ENCODE measurements around the gene STX8.

STX8 gene

GRCh38 chr17:9224485-9224884 is 351.1 kb downstream of the STX8 start:
- no peak for FAIRE-seq
- no peak for TF ChIP-seq POLR2AphosphoS5 (IDR thresholded peaks at IDR 0.05; ENCODE audit: low read depth, low read length)
- TF ChIP-seq POLR2A (IDR thresholded peaks at IDR 0.05; ENCODE audit: low read depth, low read length), result no peak
- TF ChIP-seq TAF1 (IDR thresholded peaks at IDR 0.05; ENCODE audit: borderline replicate concordance, low read depth, low read length), result no peak
- no peak for DNase-seq (ENCODE audit: insufficient read length)

DNA sequence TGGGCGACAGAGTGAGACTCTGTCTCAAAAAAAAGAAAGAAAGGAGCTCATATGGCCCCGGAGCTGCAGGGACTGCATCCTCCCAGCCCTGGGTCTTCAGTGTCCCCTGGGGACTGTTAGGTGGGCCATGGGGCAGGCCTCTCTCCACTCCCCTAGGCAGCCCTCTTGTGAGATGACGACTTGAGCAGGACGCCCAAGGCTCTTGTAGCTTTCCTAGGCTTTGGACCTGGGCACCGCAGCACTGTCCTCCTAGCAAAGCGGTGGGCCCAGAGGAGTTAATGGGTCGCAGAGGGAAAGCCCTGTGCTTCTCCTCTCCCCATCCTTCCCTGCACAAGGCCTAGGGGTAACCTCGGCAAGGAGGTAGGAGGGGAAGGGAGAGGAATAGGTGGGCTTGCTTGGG is 352.1 kb downstream of the STX8 start:
- TF ChIP-seq TAF1 (IDR thresholded peaks at IDR 0.05; ENCODE audit: borderline replicate concordance, low read depth, low read length) (no peak), POLR2A (IDR thresholded peaks at IDR 0.05; ENCODE audit: low read depth, low read length) (no peak), POLR2AphosphoS5 (IDR thresholded peaks at IDR 0.05; ENCODE audit: low read depth, low read length) (no peak)
- FAIRE-seq (no peak), DNase-seq (ENCODE audit: insufficient read length) (no peak)

DNA sequence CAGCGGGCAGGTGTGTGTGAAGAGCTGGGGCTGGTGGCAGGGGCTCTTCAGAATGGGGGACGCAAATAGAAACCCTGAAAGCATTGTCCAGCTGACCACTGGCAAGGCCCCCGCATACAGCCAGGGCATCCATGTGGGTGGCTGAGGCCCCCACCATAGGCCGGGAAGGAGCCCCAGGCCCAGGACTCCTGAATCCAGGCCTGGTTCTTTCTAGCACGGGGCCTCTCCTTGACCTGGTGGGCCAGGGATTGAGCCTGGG is 353.8 kb downstream of the STX8 start:
- TF ChIP-seq TAF1 (IDR thresholded peaks at IDR 0.05; ENCODE audit: borderline replicate concordance, low read depth, low read length), result no peak
- TF ChIP-seq POLR2A (IDR thresholded peaks at IDR 0.05; ENCODE audit: low read depth, low read length), result no peak
- TF ChIP-seq POLR2AphosphoS5 (IDR thresholded peaks at IDR 0.05; ENCODE audit: low read depth, low read length), result no peak

DNA sequence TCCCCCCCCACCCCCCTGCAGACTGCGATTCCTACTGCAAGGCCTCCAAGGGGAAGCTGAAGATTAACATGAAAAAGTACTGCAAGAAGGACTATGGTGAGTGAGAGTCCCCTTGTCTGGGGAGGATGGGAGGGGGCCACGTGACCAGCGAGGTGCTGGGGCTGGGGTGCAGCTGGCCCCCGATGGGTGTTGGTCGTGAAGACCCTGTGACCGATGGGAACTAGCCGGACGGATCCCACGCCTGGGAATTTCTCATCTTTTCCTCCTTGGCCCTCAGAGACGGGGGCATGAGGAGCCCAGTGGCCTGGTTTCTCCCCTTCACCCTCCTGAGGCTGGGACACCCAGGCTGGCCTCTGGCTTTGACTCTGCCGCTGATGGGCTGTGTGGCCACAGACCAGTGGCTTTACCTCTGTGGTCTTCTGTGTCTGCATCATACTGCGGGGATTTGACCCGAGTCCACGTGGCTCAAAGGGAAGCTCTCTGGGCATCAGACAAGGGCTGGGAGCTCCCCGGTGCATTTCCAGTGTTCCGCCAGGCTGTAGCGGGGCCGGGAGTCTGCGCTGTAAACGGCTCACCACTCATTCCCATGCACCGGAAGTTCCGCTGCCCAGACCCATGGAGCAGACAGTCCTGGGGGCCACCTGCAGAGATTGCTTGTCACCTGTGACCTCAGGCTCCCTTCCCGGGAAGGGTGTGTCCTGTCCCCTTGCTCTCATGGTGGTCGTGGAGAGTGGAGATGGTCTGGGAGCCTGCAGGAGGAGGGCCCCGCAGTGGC is 354.3 kb downstream of the STX8 start:
- no peak for DNase-seq (ENCODE audit: insufficient read length)
- FAIRE-seq, result no peak
- TF ChIP-seq TAF1 (IDR thresholded peaks at IDR 0.05; ENCODE audit: borderline replicate concordance, low read depth, low read length), result no peak
- no peak for TF ChIP-seq POLR2AphosphoS5 (IDR thresholded peaks at IDR 0.05; ENCODE audit: low read depth, low read length)
- TF ChIP-seq POLR2A (IDR thresholded peaks at IDR 0.05; ENCODE audit: low read depth, low read length), result no peak

More for the DNA sequence above, 353.8 kb downstream of the STX8 start:
- DNase-seq (ENCODE audit: insufficient read length) (no peak), FAIRE-seq (no peak)

- FAIRE-seq (no peak), DNase-seq (ENCODE audit: insufficient read length) (no peak)
- TF ChIP-seq TAF1 (IDR thresholded peaks at IDR 0.05; ENCODE audit: borderline replicate concordance, low read depth, low read length) (no peak), POLR2A (IDR thresholded peaks at IDR 0.05; ENCODE audit: low read depth, low read length) (no peak), POLR2AphosphoS5 (IDR thresholded peaks at IDR 0.05; ENCODE audit: low read depth, low read length) (no peak)
These were observed 355.0 kb downstream of the STX8 start for GRCh38 chr17:9220398-9221146.

DNA sequence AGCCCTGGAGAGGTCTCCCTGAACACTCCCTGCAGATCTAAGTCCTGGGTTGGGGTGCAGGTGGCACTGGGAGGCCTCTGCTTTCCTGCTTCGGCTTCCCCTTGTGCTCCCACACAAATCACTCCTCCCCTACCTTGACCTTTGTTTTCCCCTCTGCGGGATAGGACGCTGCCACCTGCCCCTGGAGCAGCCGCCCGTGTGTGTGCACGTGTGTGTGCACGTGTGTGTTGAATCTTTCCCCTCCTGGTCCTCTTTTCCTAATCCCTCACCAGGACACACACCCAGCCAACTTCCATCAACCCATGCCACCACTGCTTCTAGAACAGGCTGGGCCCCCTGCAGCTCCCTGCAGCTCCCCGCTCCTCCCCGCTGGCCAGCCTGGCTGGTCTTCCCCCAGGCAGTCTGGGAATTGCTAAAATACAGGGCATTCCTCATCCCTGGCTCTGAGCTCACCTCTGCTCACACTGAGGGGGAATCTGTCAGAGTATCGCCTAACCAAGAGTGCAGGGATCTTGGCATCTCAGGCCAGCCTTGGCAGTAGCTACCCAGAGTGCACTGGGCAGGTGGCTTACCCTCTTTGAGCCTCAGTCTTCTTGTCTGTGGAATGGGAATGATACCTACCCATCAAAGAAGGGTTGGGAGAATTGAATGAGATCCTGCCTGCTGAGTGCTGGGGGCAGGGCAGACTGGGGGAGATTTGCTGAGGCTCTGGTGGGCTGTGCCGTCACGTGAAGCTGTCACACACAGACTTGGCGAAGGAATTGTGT is 355.8 kb downstream of the STX8 start:
- no peak for DNase-seq (ENCODE audit: insufficient read length)
- FAIRE-seq, result no peak
- TF ChIP-seq TAF1 (IDR thresholded peaks at IDR 0.05; ENCODE audit: borderline replicate concordance, low read depth, low read length), result no peak
- no peak for TF ChIP-seq POLR2AphosphoS5 (IDR thresholded peaks at IDR 0.05; ENCODE audit: low read depth, low read length)
- no peak for TF ChIP-seq POLR2A (IDR thresholded peaks at IDR 0.05; ENCODE audit: low read depth, low read length)

- TF ChIP-seq POLR2A (IDR thresholded peaks at IDR 0.05; ENCODE audit: low read depth, low read length) (no peak), TAF1 (IDR thresholded peaks at IDR 0.05; ENCODE audit: borderline replicate concordance, low read depth, low read length) (no peak), POLR2AphosphoS5 (IDR thresholded peaks at IDR 0.05; ENCODE audit: low read depth, low read length) (no peak)
- FAIRE-seq (no peak), DNase-seq (ENCODE audit: insufficient read length) (no peak)
These were observed 356.7 kb downstream of the STX8 start for GRCh38 chr17:9218911-9219310.

DNA sequence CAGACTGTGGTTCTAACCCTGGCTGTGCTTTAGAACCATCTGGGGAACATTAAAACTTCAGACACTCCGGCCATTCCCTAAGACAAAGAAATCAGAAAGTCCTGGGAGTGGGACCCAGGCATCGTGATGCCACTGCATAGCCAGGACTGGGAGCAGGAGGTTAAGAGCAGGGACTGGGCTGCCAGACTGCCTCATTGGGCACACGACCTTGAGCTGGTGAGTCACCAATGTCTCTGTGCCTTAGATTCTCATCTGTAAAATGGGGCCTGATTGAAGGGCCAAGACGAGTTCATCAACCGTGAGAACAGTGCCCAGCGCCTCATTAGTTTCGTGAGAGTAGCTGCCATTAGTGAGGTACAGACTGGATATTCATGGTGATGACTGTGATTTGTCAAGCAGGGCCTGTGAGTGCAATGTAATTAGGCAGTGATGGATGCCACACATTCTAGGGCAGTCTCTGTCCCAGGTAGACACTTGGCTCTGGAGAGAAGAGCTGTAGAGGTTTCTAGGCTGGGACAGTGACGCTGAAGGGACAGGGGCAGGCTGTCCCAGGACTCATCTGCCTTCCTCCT is 357.5 kb downstream of the STX8 start:
- FAIRE-seq (no peak), DNase-seq (ENCODE audit: insufficient read length) (no peak)
- no peak for TF ChIP-seq POLR2AphosphoS5 (IDR thresholded peaks at IDR 0.05; ENCODE audit: low read depth, low read length)
- no peak for TF ChIP-seq POLR2A (IDR thresholded peaks at IDR 0.05; ENCODE audit: low read depth, low read length)
- TF ChIP-seq TAF1 (IDR thresholded peaks at IDR 0.05; ENCODE audit: borderline replicate concordance, low read depth, low read length), result no peak

DNA sequence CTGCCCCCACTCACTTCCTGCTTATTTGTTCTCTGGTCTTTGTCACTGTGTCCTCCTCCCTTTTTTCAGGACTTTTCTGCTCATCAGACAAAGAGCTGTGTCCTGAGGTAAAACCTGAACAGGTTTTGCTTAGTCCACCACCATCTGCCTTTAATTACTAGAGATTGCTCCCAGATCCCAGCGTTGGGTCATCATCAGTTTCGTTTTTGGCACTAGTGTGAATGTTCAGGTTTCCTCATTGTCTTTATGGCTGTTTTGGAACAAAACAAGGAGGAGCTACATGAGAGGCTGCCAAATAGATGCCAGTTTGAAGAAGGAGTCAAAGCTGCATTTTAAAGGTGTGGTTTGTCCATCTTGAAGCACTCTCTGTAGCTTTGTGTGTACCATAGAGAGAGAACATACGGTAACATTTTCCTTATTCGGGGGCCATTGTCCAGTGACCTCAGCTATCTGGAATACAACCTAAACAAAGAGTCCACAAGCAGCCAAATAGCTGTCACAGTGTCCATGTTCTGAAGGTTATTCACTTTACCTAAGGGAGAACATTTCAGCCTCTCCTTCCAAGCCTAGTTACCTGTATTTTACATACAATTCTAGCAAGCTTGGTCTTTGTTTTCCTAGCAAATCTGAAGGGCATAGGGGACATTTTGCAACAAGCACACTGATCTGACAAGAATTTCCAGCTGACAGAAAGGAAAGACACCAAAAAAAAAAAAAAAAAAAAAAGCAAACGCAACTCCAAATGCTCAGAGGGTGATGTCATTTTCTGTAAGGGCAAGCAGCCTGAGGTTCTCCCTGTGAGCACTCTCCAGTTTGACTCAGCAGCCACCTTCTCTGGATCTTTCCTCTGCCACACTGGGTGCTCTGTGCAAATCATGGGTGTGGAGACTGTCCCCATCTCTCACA is 358.2 kb downstream of the STX8 start:
- no peak for FAIRE-seq
- TF ChIP-seq TAF1 (IDR thresholded peaks at IDR 0.05; ENCODE audit: borderline replicate concordance, low read depth, low read length), result no peak
- TF ChIP-seq POLR2A (IDR thresholded peaks at IDR 0.05; ENCODE audit: low read depth, low read length), result no peak
- no peak for TF ChIP-seq POLR2AphosphoS5 (IDR thresholded peaks at IDR 0.05; ENCODE audit: low read depth, low read length)
- DNase-seq (ENCODE audit: insufficient read length), result no peak

GRCh38 chr17:9215465-9215864 is 360.2 kb downstream of the STX8 start:
- DNase-seq (ENCODE audit: insufficient read length) (no peak), FAIRE-seq (no peak)
- TF ChIP-seq TAF1 (IDR thresholded peaks at IDR 0.05; ENCODE audit: borderline replicate concordance, low read depth, low read length), result no peak
- TF ChIP-seq POLR2AphosphoS5 (IDR thresholded peaks at IDR 0.05; ENCODE audit: low read depth, low read length), result no peak
- TF ChIP-seq POLR2A (IDR thresholded peaks at IDR 0.05; ENCODE audit: low read depth, low read length), result no peak

All from GM12892 (cell line).